Osteoblast (primary cell): ENCODE results near the gene ANO1. TPM values are rescaled to one million over a fixed set of nuclear protein-coding genes. Genes with fewer than 3 reads are reported as not detected.
A peak's percentile ranks its signal among the peaks of the same experiment; 100 is the strongest.
"Not testable (repeated sequence)": the region's sequence is repeated elsewhere in the genome, so short reads cannot be mapped to it uniquely, and the experiment has no call there.

Source experiments
- DNase-seq: peaks from one replicate; pipeline ENCODE4 v3.0.0; 2011; ENCODE audit warnings: low spot score, mixed read lengths; ENCODE audit not compliant: insufficient read length; ENCODE audit errors: missing footprints
- H2AFZ ChIP-seq: 2 replicates; pipeline ENCODE4 v1.6.0; 2011; ENCODE audit warnings: mild to moderate bottlenecking, low read length
- H3K27ac ChIP-seq: 2 replicates; pipeline ENCODE4 v1.5.1; 2011; ENCODE audit warnings: mild to moderate bottlenecking, low read depth, low read length, moderate library complexity
- H3K27me3 ChIP-seq: 2 replicates; pipeline ENCODE4 v1.6.0; 2012; ENCODE audit warnings: mild to moderate bottlenecking, control low read depth, inconsistent platforms, low read length, moderate library complexity; ENCODE audit not compliant: insufficient read depth
- H3K36me3 ChIP-seq: 2 replicates; pipeline ENCODE4 v1.5.1; 2011; ENCODE audit warnings: mild to moderate bottlenecking, low read length, control low read depth, moderate library complexity; ENCODE audit not compliant: insufficient read depth
- H3K4me1 ChIP-seq: 2 replicates; pipeline ENCODE4 v1.5.1; 2011; ENCODE audit warnings: mild to moderate bottlenecking, low read length, control low read depth, moderate library complexity; ENCODE audit not compliant: insufficient read depth
- H3K4me2 ChIP-seq: 2 replicates; pipeline ENCODE4 v1.6.0; 2011; ENCODE audit warnings: mild to moderate bottlenecking, low read length; ENCODE audit not compliant: insufficient read depth
- H3K4me3 ChIP-seq: fragments of 200-600 bp; sonication (generic); 3 replicates; pipeline ENCODE4 v1.5.1; 2012; ENCODE audit warnings: mild to moderate bottlenecking, low read length, inconsistent platforms; ENCODE audit not compliant: insufficient read depth
- H3K79me2 ChIP-seq: 2 replicates; pipeline ENCODE4 v1.6.0; 2012; ENCODE audit warnings: mild to moderate bottlenecking, low read length, control low read depth, inconsistent platforms; ENCODE audit not compliant: insufficient read depth
- H3K9me3 ChIP-seq: 2 replicates; pipeline ENCODE4 v1.5.1; 2011; ENCODE audit warnings: low read depth, low read length, control low read depth
- H4K20me1 ChIP-seq: 2 replicates; pipeline ENCODE4 v1.6.0; 2012; ENCODE audit warnings: mild to moderate bottlenecking, low read length, control low read depth; ENCODE audit not compliant: insufficient read depth
- total RNA-seq: library from RNA; depleted of rRNA; stranded (reverse); fragments of >200 nt; gene quantifications from 2 replicates; pipeline ENCODE4 v1.2.3, GENCODE V29; 2012
- TF ChIP-seq, protein P1 (sequence below): IDR thresholded peaks from 2 replicates; pipeline ENCODE4 v1.5.1; 2011; ENCODE audit warnings: mild to moderate bottlenecking, low read depth, low read length, moderate library complexity; ENCODE audit errors: extremely low read depth

Gene ANO1
- total RNA-seq, 1 donor: not detected

DNA sequence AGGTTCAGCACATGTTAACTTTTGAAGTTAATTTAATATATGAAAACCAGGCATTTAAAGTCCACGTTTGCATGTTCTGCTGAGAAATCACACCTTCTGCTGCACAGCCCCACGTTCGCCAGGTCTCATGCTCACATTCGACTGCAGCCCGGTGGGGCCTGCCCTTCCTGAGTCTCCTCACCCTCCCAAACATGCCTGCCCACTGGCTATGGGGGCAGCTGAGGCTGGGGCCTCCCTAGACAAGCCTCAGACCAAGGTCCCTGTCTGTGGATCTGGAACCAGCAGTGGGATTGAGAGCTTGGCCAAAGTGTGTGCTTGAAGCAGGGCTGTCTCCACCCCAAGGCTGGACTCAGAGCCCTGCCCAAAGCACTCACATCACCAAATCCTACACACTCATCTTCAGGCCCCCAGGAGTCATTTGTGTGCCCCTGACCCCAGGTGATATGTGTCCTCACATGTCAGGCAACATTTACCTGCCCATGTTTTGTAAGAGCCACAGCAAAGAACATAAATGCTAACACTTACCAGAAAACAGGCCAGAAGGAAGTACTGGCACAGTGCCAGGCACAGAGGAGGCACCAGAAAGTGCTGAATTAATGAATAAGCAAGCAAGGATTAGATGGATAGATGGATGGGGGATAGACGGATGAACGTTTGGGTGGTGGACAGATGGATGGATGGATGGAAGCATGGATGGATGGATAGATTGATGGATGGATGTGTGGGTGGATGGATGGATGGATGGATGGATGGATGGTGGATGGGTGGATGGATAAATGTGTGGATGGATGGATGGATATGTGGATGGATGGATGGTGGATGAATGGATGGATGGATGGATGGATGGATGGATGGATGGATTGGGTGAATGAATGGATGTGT, 115.5 kb downstream of the ANO1 start:
- H3K4me2 ChIP-seq: no peak overlapping the region
- H4K20me1 ChIP-seq: no peaks in the 10 kb centered on the region
- no peak overlapping the region for H3K27ac ChIP-seq
- no peak overlapping the region for H2AFZ ChIP-seq
- peaks cover 6% of the 10 kb centered on the region for H3K4me1 ChIP-seq
- peaks cover 4% of the 10 kb centered on the region for H3K27me3 ChIP-seq
- H3K36me3 ChIP-seq: no peaks in the 10 kb centered on the region
- TF ChIP-seq, protein P1, sequence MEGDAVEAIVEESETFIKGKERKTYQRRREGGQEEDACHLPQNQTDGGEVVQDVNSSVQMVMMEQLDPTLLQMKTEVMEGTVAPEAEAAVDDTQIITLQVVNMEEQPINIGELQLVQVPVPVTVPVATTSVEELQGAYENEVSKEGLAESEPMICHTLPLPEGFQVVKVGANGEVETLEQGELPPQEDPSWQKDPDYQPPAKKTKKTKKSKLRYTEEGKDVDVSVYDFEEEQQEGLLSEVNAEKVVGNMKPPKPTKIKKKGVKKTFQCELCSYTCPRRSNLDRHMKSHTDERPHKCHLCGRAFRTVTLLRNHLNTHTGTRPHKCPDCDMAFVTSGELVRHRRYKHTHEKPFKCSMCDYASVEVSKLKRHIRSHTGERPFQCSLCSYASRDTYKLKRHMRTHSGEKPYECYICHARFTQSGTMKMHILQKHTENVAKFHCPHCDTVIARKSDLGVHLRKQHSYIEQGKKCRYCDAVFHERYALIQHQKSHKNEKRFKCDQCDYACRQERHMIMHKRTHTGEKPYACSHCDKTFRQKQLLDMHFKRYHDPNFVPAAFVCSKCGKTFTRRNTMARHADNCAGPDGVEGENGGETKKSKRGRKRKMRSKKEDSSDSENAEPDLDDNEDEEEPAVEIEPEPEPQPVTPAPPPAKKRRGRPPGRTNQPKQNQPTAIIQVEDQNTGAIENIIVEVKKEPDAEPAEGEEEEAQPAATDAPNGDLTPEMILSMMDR: no peak
- no peaks in the 10 kb centered on the region for H3K79me2 ChIP-seq
- peak; percentile 79 for DNase-seq
- H3K4me3 ChIP-seq: no peak overlapping the region
- H3K9me3 ChIP-seq: no peaks in the 10 kb centered on the region

DNA sequence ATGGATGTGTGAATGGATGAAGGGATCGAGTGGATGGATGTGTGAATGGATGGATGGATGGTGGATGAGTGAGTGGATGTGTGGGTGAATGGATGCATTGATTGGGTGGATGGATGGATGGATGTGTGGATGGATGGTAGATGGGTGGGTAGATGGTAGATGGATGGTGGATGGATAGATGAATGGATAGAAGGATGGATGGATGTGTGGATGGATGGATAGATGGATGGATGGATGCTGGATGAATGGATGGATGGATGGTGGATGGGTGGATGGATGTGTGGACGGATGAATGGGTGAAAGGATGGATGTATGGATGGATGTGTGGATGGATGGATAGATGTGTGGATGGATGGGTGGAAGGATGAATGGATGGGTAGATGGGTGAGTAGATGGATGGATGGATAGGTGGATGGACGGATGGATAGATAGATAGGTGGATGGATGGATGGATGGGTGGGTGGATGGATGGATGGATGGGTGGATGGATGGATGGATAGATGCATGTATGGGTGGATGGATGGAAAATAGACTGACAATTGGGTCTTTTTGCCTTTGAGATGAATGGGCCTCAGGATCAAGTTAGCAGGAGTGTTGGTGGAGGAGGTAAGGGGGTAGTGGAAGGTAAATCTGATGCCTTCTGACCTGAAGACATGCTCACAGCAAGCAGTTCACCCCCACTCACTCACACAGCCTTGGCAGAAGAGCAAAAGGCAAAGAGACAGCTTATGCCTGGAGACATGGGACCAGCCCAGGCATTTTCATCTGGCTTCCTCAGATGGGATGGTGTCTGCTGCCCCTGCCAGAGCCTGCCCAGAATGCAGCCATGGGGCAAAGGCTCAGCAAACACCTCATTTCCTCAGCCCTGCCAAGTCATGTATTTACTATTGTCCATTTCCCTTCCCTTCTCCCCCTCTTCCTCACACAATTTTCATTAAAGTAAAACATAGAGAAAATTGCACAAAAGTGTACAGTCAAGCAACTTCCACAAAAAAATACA, 117.0 kb downstream of the ANO1 start:
- DNase-seq: peak; percentile 9
- Histone ChIP-seq H3K36me3 (no peaks in the 10 kb centered on the region), H3K4me1 (peaks cover 6% of the 10 kb centered on the region)

DNA sequence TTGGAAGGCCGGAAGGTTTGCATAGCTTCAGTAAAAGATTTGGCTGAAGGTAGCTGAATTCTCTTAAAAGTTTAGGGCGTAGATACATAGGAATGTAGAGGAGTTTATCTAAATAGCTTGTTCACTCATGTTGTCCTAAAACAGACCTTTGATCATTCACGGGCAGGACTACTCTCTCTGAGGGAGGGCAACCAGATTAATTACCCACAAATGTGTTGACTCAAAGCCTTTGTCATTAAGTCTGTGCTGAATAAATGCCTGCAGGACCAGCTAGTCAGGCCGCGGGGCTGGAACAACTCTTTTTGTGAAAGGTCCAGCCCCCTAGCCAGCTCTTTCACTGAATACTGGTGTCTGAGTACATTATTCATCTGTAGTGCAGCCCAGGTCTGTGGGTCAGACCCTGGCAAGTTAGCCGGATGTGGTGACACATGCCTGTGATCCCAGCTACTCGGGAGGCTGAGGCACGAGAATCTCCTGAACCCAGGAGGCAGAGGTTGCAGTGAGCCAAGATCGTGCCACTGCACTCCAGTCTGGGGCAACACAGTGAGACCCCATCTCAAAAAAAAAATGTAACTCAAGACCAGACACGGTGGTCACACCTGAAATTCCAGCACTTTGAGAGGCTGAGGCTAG, 122.2 kb downstream of the ANO1 start:
- peaks cover 6% of the 10 kb centered on the region for H3K36me3 ChIP-seq
- H3K79me2 ChIP-seq: peaks cover 17% of the 10 kb centered on the region
- no peak overlapping the region for H3K4me2 ChIP-seq
- no peak overlapping the region for H2AFZ ChIP-seq
- H3K27ac ChIP-seq: no peak overlapping the region
- DNase-seq: peak; percentile 52
- no peak overlapping the region for H3K4me3 ChIP-seq
- no peaks in the 10 kb centered on the region for H3K9me3 ChIP-seq
- peaks cover 19% of the 10 kb centered on the region for H3K4me1 ChIP-seq
- no peaks in the 10 kb centered on the region for H3K27me3 ChIP-seq
- peaks cover 14% of the 10 kb centered on the region for H4K20me1 ChIP-seq
- TF ChIP-seq, protein P1: no peak

More for the DNA sequence above, 117.0 kb downstream of the ANO1 start:
- Histone ChIP-seq H3K9me3 (no peaks in the 10 kb centered on the region), H3K27ac (no peak overlapping the region), H4K20me1 (no peaks in the 10 kb centered on the region), H3K4me3 (no peak overlapping the region), H3K27me3 (peaks cover 4% of the 10 kb centered on the region), H3K79me2 (no peaks in the 10 kb centered on the region), H2AFZ (no peak overlapping the region), H3K4me2 (no peak overlapping the region)
- TF ChIP-seq, protein P1: no peak

DNA sequence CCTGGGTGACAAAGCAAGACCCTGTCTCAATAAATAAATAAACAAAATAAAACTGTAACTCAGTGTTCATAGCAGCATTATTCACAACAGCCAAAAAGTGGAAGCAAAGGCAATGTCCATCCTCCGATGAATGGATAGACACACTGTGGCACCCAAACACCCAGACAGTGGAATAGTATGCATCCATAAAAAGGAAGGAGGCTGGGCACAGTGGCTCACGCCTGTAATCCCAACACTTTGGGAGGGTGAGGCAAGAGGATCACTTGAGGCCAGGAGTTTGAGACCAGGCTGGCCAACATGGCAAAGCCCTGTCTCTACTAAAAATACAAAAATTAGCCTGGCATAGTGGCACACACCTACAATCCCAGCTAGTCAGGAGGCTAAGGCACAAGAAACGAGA, 122.9 kb downstream of the ANO1 start:
- H3K27ac ChIP-seq, H3K4me3 ChIP-seq, DNase-seq, H3K9me3 ChIP-seq, H3K4me2 ChIP-seq, H2AFZ ChIP-seq, H3K27me3 ChIP-seq: not testable (repeated sequence)
- Histone ChIP-seq H3K36me3 (peaks cover 12% of the 10 kb centered on the region), H3K4me1 (peaks cover 22% of the 10 kb centered on the region), H3K79me2 (peaks cover 25% of the 10 kb centered on the region), H4K20me1 (peaks cover 21% of the 10 kb centered on the region)
